HL-60 (cell line): ENCODE results near the gene SDF2.

Experiments
- GABPA ChIP-seq: IDR thresholded peaks from 2 replicates; pipeline ENCODE4 v1.6.1; 2012; ENCODE audit warnings: low read depth
- POLR2AphosphoS5 ChIP-seq: IDR thresholded peaks from 2 replicates; pipeline ENCODE4 v1.6.1; 2012; ENCODE audit warnings: low read depth
- REST ChIP-seq: IDR thresholded peaks from 2 replicates; pipeline ENCODE4 v1.6.1; 2012; ENCODE audit warnings: low read depth; ENCODE audit not compliant: insufficient replicate concordance
- SPI1 ChIP-seq: IDR thresholded peaks from 2 replicates; pipeline ENCODE4 v1.6.1; 2012; ENCODE audit warnings: low read depth, mild to moderate bottlenecking, borderline replicate concordance
- TF ChIP-seq, protein P1 (sequence below): IDR thresholded peaks from one replicate; pipeline ENCODE4 v1.5.1; 2011; ENCODE audit warnings: low read length, control low read depth, inconsistent platforms; ENCODE audit not compliant: insufficient read depth

DNA sequence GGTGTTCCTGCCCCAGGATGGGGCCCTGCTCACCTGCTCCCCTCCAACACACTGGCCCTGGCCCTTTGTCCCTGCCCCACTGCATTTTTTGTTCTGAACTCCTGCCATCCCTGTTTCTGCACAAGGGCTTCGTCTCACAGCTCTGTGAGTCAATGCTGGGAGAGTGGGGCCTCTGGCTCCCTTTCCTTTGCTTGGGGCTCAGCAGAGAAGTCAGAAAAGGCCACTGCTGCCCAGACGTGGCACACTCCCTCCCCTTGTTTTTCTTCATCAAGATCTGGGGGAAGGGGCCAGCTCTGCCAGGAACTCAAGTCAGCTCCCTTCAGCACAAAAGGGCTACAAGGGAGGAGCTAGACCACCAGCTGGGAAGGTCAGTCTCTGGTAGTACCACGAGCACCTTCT lies 41.0 kb upstream of the SDF2 start:
- TF ChIP-seq, protein P1, sequence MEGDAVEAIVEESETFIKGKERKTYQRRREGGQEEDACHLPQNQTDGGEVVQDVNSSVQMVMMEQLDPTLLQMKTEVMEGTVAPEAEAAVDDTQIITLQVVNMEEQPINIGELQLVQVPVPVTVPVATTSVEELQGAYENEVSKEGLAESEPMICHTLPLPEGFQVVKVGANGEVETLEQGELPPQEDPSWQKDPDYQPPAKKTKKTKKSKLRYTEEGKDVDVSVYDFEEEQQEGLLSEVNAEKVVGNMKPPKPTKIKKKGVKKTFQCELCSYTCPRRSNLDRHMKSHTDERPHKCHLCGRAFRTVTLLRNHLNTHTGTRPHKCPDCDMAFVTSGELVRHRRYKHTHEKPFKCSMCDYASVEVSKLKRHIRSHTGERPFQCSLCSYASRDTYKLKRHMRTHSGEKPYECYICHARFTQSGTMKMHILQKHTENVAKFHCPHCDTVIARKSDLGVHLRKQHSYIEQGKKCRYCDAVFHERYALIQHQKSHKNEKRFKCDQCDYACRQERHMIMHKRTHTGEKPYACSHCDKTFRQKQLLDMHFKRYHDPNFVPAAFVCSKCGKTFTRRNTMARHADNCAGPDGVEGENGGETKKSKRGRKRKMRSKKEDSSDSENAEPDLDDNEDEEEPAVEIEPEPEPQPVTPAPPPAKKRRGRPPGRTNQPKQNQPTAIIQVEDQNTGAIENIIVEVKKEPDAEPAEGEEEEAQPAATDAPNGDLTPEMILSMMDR = no peak
- no peak for TF ChIP-seq POLR2AphosphoS5
- no peak for TF ChIP-seq REST
- no peak for TF ChIP-seq SPI1
- TF ChIP-seq GABPA = no peak
